Testis (tissue), 2 donors: ENCODE data around the gene ZNF679.

Experiments
- POLR2A ChIP-seq: fragments of 450-650 bp; IDR thresholded peaks from one replicate; pipeline ENCODE4 v1.6.1; 2017; ENCODE audit warnings: antibody characterized with exemption, mild to moderate bottlenecking, moderate library complexity
- TF ChIP-seq, protein P1 (sequence below), 3 experiments: fragments of 450-650 bp in 2 of 3; fragments of 200-600 bp in 1 of 3; sonication (generic) in 1 of 3; IDR thresholded peaks; one replicate each; pipeline ENCODE4 v1.5.1; 2016 to 2019; ENCODE audit warnings: antibody characterized with exemption in 3 of 3, mild to moderate bottlenecking in 2 of 3, moderate library complexity in 1 of 3

DNA sequence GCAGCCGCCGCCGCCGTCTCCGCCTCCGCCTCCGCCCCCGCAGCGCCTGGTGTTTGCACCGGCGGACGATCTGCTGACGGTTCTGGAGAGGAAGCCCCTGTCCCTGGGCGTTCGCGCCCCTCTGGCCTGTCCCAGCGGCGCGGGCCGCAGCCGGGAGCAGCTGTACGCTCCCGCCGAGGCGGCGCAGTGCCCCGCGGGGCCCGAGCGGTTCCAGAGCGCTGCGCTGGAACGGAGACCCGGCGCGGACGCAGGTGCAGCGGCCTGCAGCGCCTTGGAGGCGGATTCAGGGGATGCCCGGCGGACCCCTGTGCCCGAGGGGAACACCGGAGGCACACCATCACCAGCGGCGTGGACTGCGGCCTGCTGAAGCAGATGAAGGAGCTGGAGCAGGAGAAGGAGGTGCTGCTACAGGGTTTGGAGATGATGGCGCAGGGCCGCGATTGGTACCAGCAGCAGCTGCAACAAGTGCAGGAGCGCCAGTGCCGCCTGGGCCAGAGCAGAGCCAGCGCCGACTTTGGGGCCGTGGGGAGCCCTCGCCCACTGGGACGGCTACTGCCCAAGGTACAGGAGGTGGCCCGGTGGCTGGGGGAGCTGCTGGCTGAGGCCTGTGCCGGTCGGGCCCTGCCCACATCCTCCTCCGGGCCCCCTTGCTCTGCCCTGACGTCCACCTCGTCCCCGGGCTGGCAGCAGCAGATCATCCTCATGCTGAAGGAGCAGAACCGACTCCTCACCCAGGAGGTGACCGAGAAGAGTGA lies 46.1 kb upstream of the ZNF679 start:
- TF ChIP-seq, protein P1, sequence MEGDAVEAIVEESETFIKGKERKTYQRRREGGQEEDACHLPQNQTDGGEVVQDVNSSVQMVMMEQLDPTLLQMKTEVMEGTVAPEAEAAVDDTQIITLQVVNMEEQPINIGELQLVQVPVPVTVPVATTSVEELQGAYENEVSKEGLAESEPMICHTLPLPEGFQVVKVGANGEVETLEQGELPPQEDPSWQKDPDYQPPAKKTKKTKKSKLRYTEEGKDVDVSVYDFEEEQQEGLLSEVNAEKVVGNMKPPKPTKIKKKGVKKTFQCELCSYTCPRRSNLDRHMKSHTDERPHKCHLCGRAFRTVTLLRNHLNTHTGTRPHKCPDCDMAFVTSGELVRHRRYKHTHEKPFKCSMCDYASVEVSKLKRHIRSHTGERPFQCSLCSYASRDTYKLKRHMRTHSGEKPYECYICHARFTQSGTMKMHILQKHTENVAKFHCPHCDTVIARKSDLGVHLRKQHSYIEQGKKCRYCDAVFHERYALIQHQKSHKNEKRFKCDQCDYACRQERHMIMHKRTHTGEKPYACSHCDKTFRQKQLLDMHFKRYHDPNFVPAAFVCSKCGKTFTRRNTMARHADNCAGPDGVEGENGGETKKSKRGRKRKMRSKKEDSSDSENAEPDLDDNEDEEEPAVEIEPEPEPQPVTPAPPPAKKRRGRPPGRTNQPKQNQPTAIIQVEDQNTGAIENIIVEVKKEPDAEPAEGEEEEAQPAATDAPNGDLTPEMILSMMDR (IDR thresholded peaks at IDR 0.05) = no peak
- TF ChIP-seq POLR2A = no peak
